HG03108 (cell line): ENCODE measurements around the gene TTC36.
A peak's percentile ranks its signal among the peaks of the same experiment; 100 is the strongest.
"Not testable (repeated sequence)": the region's sequence is repeated elsewhere in the genome, so short reads cannot be mapped to it uniquely, and the experiment has no call there.

ENCODE experiments used
- ATAC-seq: cut with Tn5 transposase; IDR thresholded peaks from one replicate; pipeline ENCODE4 v1.9.1; 2021; ENCODE audit warnings: moderate library complexity; ENCODE audit not compliant: unreplicated experiment

TTC36 gene

DNA sequence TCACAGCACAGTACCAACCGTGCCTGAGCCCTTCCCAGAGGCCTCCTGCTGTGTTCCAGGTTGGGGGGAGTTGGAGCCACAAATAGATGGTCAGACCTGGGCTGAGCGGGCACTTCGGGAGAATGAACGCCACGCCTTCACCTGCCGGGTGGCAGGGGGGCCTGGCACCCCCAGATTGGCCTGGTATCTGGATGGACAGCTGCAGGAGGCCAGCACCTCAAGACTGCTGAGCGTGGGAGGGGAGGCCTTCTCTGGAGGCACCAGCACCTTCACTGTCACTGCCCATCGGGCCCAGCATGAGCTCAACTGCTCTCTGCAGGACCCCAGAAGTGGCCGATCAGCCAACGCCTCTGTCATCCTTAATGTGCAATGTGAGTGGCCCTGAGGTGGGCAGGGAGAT lies 4.8 kb downstream of the TTC36 start:
- ATAC-seq: no peak

DNA sequence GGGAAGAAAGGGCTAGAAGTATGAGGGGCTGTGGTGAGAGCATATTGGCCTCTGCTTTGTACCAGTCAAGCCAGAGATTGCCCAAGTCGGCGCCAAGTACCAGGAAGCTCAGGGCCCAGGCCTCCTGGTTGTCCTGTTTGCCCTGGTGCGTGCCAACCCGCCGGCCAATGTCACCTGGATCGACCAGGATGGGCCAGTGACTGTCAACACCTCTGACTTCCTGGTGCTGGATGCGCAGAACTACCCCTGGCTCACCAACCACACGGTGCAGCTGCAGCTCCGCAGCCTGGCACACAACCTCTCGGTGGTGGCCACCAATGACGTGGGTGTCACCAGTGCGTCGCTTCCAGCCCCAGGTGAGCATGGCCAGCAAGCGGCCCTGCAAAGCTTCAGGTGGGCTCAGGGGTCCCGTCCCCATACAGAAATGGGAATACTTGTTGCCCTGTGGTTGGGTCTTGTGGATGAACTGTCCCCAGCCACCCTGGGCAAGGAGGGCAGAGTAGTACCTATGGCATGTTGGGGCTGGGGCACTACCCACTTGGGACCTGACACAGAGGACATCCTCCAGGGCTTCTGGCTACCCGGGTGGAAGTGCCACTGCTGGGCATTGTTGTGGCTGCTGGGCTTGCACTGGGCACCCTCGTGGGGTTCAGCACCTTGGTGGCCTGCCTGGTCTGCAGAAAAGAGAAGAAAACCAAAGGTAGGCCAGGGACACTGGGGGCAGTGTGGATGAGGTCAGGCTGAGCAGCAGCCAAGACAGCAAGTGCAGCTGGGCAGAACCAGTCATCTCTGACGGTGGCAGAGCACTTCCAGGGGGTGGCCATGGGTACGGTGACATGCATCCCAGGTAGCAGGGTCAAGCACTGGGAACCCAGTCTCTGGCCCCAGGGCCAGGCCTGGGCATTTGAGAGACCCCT lies 5.8 kb downstream of the TTC36 start:
- no peak for ATAC-seq

DNA sequence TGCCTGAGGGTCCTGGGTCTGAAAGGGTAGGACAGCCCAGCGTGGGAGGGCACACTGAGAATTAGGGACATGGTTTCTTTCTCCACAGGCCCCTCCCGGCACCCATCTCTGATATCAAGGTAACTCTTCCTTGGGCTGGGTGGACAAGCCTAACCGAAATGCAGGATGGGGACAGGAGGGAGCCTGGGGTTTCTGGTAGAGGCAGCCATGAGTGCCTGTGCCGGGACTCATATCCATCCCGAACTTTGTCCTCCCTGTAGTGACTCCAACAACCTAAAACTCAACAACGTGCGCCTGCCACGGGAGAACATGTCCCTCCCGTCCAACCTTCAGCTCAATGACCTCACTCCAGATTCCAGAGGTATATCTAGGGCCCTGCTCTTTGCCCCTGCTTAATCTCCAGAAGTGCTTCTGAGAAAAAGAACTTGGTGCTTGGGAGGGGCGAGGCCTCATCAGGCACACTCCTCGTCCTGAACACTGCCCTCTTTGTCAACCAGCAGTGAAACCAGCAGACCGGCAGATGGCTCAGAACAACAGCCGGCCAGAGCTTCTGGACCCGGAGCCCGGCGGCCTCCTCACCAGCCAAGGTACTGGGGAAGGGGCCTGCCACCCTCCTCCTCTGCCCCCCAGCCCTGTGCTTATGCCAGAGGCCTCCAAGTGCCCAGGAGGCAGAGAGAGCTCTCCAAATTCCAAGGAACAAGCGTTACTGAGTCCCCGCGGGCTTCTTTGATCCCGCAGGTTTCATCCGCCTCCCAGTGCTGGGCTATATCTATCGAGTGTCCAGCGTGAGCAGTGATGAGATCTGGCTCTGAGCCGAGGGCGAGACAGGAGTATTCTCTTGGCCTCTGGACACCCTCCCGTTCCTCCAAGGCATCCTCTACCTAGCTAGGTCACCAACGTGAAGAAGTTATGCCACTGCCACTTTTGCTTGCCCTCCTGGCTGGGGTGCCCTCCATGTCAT lies 6.8 kb downstream of the TTC36 start:
- no peak for ATAC-seq

DNA sequence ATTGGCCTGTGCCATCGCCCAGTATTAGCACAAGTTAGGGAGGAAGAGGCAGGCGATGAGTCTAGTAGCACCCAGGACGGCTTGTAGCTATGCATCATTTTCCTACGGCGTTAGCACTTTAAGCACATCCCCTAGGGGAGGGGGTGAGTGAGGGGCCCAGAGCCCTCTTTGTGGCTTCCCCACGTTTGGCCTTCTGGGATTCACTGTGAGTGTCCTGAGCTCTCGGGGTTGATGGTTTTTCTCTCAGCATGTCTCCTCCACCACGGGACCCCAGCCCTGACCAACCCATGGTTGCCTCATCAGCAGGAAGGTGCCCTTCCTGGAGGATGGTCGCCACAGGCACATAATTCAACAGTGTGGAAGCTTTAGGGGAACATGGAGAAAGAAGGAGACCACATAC lies 8.0 kb downstream of the TTC36 start:
- ATAC-seq: no peak

DNA sequence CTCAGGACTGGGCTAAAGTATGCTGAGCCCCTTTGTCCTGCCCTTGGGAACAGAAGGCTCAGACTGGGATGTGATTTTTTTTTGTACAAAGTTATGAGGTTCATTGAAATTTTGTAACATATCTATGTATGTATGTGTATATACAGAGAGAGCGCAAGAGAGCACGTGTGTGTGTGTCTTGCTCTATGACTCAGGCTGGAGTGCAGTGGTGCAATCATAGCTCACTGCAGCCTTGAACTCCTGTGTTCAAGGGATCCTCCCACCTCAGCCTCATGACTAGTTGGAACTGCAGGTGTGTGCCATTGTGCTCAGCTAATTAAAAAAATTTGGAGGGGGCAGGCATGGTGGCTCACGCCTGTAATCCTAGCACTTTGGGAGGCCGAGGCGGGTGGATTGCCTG lies 9.5 kb downstream of the TTC36 start:
- ATAC-seq: no peak

DNA sequence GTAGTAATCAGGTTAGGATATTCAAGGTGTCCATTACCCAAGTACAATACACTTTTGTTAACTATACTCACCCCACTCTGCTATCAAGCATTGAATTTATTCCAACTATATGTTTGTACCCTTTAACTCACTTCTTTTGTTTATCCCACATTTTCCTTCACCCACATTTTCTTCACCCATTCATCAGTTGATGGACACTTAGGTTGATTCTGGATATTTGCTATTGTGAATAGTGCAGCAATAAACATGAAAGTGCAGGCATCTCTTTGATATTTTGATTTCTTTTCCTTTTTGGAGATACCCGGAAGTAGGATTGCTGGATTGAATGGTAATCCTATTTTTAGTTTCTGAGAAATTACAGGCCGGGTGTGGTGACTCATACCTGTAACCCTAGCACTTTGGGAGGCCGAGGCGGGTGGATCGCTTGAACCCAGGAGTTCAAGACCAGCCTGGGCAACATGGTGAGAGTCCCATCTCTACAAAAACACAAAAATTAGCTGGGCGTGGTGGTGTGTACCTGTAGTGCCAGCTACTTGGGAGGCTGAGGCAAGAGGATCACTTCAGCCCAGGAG lies 10.2 kb downstream of the TTC36 start:
- ATAC-seq: no peak

DNA sequence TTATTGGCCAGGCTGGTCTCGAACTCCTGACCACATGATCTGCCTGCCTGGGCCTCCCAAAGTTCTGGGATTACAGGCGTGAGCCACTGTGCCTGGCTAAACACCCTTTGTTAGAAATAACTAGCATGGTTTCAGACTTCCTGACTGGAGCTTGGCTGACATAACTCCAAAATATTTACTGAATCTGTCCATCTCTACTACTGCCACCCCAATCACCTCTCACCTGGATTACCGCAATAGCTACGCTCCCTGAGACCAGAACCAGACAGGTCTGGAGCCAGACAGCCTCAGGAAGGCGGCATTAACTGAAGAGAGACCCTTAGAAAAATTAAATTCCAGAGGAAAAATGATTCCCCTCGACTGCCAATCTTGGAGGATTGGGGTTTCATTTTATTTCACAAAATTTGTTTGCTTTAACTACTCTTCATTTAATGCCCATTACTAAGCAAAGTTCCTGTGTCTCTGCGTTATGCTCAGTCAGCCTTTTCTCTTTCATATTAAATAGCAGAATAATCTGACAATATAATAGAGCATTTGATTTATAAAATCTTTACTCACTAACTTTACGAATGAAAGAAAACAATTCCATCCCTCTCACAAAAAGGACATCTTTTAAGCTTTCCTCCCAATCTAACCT lies 16.9 kb downstream of the TTC36 start:
- ATAC-seq: no peak

DNA sequence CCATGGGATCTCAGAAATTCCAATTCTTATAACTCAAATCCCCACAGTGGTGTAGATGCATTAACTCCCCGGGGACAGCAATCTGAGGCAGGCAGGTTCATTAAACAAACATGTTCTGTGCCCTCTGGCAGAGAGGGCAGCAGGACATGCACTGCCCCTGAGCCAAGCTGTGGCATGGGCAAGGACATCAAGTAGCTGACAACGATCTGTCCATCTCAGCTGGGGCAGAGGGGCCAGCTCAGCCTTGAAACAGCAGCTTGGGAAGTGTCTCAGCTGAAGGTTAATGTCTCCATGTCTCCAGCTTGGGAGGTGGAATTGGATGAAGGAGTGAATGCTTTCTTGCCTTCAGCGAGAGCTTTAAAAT lies 17.4 kb downstream of the TTC36 start:
- no peak for ATAC-seq

DNA sequence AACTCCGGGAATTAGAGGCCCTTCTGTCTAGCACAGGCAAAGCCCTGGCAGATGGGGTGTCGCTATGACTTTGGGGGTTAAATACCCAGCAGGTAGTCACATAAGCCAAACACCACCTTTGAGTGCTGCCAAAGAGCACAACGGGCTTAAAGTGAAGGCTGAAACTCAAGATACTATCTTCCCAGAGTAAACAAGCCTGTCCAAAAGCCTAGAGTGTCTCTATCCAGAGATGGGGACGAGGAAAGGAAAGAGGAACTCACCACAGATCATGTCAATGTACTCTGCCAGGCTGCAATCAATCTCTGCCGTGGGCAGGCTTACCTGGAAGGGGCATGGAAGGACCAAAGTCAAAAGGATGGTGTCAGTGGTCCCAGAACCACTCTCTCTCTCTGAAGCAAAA lies 18.3 kb downstream of the TTC36 start:
- no peak for ATAC-seq

DNA sequence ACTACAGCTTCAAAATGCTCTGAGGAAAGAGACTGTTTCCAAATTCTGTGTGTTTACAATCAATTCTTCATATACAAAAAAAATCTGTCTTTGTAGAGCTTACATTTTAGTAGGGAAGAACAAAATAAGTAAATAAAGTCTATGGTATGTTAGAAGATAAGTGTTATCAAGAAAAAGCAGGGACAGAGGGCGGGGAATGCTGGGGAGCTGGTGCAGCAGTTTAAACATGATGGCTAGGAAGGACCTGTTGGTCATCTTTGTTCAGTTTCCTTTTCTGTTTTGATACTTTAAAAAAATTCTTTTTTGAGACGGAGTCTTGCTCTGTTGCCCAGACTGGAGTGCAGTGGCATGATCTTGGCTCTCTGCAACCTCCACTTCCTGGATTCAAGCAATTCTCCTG lies 19.9 kb downstream of the TTC36 start:
- no peak for ATAC-seq

DNA sequence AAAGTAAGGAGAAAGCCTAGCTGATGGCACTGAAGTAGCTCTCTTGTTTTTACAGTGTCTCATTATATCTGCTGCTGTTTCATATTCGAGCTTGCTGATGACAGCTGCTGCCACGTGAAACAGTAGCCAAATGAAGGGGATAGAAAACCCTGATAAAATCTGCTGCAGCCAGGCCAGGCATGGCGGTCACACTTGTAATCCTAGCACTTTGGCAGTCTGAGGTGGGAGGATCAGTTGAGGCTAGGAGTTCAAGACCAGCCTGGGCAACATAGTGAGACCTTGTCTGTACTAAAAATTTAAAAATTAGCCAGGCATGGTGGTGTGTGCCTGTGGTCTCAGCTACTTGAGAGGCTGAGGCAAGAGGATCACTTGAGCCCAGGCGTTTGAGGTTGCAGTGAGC lies 25.1 kb downstream of the TTC36 start:
- ATAC-seq: no peak

DNA sequence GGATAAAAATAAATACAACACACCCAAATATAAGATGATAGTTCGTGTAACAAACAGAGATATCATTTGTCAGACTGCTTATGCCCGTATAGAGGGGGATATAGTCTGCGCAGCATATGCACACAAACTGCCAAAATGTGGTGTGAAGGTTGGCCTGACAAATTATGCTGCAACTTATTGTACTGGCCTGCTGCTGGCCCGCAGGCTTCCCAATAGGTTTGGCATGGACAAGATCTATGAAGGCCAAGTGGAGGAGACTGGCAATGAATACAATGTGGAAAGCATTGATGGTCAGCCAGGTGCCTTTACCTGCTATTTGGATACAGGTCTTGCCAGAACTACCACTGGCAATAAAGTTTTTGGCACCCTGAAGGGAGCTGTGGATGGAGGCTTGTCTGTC lies 33.5 kb downstream of the TTC36 start:
- ATAC-seq: no peak

DNA sequence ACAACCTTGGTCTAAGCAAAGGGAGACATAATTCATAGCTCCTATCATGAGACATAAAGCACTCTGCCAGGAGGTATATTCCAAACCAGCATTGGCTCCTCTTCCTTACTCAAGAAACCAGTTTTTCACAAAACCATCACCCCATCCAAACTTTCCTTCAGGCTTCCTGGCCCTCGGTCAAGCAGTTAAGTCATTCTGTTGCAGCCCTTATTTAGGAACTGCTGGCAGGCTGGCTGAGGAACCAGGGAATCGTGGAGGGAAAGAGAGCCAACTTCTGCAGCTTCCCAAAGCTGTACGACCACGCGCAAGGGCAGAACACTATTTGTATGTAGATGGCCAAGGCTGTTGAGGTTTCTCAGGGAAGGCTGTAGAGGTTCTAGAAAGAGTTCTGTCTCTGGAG lies 37.8 kb downstream of the TTC36 start:
- no peak for ATAC-seq

DNA sequence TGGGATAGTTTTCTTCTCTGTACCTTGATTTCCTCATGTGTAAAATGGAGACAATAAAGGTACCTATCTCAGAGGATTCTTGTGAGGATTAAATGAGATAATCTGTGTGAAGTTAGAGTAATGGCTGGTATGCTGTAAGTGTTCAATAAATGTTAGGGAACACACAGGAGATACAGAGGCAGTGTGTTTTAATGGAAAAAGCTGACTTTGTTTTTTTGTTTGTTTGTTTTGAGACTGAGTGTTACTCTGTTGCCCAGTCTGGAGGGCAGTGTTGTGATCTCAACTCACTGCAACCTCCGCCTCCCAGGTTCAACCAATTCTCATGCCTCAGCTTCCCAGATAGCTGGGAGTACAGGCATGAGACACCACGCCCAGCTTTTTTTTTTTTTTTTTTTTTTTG lies 42.4 kb downstream of the TTC36 start:
- ATAC-seq: no peak

DNA sequence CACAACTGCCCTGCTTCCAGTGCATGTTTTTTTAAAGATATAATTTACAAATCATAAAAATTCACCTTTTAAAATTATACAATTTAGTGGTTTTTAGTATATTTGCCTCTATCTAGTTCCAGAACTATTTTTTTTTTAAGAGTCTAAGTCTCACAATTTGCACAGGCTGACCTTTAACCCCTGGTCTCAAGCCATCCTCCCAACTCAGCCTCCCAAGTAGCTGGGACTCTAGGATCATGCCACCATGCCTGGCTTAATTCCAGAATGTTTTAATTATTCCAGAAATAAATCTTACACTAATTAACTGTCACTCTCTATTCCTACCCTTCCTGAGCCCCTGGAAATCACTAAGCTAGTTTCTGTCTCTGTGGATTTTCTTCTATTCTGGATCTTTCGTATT lies 43.5 kb downstream of the TTC36 start:
- no peak for ATAC-seq

DNA sequence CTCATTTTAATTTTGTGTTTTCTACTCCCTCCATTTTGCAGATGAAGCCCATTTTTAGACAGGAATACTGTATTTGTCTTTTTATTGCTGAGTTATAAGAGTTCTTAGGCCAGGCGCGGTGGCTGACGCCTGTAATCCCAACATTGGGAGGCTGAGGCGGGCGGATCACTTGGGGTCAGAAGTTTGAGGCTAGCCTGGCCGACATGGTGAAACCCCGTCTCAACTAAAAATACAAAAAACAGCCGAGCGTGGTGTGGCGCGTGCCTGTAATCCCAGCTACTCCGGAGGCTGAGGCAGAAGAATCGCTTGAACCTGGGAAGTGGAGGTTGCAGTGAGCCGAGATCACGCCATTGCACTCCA lies 44.4 kb downstream of the TTC36 start:
- ATAC-seq: not testable (repeated sequence)

DNA sequence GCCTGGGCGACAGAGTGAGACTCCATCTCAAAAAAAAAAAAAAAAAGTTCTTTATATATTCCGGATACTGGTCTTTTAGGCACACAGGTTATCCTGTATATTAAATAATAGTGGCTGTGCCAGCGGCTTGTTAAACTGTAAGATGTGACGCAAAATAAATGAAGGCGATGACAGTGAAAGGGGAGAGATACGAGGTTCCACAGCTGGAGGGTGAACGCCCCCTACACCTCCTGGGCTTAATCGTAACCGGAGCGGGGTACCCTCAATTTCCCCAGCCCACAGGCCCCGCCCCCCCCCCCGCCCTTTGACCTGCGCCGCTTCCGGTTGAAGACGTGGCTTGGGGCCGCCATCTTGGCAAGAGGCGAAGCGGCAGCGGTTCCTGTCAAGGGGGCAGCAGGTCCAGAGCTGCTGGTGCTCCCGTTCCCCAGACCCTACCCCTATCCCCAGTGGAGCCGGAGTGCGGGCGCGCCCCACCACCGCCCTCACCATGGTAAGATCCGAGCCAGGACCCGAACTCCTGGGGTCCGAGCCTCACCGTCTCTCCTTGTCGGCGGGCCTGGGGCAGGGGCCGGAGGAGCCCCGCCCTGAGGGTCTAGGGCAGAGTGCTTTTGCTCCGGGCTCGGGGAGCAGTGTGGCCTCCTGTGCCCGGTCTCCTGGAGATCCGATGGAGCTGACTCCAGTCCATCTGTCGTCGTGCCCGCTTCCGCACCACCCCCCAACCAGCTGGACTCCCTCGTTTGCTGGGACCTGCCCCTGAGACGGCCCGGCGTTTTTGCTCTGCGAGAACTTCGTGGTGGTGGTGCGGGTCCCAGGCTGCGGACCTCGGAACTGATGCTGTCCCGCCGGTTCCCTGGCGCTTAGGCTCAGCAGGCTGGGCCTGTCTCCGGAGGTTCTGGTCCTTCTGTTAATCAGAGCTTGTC lies 45.0 kb downstream of the TTC36 start, which contains the start of gene ARCN1:
Gene ARCN1, plus strand, starts transcription at position 349 of the 920 bp plus-strand sequence. Its CDS starts 139 bp downstream, at position 488.
- peak; percentile 57 for ATAC-seq

DNA sequence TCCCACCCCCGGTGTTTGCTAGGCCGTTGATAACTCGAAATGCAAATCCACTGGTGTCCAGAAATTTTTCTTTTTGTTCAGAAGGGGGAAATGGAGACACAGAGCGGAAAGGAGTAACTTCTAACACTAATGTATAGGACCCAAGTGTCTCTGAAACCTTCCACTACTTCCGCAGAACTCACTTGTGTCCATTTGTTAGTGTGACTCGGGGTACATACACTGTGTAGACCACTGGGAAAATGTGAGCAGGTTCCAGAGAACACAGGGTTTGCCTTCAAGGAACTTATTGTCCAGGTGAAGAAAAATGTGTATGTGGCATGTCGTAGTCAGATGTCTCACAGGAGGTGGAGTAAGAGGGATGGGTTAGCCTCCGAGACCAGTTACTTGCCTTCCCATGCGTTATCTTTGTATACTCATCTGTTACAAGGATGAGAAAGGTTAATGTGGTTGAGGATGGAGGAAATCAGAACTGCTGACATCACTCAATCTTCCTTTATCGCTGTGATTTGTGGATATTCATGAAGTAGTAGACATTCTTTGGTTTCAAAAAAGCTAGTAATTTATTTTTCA lies 45.8 kb downstream of the TTC36 start:
- no peak for ATAC-seq

DNA sequence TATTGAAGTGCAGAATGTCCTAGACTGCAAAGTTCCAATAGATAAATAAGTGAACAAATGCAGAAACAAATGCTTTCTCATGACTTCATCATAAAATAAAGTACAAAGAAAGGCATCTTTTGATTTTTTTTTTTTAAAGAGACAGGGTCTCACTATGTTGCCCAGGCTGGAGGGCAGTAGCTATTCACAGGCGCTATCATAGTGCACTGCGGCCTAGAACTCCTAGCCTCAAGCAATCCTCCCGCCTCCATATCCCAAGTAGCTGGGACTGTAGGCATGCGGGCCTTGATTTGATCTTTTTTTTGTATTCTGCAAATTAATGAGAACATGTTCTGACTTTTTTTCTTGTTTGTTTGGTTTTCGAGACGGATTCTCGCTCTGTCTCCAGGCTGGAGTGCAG lies 47.4 kb downstream of the TTC36 start:
- no peak for ATAC-seq

DNA sequence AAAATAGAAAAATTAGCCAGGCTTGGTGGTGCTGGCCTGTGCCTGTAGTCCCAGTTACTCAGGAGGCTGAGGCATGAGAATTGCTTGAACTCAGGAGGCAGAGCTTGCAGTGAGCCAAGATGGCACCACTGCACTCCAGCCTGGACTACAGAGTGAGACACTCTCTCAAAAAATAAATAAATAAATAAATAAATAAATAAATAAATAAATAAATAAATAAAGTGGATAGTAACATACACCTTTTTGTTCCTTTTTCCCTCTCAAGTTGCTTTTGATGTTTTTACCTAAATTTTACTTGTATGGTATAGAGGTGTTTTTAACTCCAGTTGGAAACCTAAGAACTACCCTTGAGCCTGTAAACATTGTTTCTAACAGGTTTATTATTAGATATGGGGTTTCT lies 50.7 kb downstream of the TTC36 start:
- ATAC-seq: not testable (repeated sequence)
